GM18870 (cell line): Measurements from ENCODE around the gene ADAM19.
"Not testable (repeated sequence)": the region's sequence is repeated elsewhere in the genome, so short reads cannot be mapped to it uniquely, and the experiment has no call there.

ENCODE experiments used
- ATAC-seq: cut with Tn5 transposase; IDR thresholded peaks from one replicate; pipeline ENCODE4 v1.9.1; 2021; ENCODE audit warnings: moderate library complexity; ENCODE audit not compliant: unreplicated experiment

Gene ADAM19

DNA sequence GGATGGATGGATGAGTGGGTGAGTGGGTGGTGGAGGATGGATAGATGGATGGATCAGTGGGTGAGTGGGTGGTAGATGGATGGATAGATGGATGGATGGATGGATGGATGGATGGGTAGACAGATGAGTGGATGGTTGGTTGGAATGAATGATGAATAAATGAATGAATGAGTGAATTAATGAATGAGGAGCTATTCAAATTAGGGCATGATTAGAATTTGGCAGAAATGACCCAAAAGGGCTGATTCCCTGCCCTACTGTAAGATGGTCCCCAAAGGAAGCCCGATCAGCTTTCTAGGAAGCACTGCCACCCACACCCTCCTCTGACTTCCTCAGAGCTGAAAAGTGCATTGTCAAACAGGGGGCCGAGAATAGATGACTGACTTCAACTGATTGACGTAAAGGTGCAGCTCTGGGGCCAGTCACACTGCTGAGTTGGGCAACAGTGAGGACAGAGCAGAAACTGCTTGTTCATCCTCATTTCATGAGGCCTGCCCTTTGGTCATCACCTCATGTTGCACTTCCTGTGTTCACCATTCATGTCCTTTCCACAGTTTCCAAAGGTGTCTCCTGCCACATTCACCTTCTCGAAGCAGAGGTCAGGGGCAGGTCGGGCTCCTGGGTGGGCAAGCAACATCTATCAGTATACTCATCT lies 81.3 kb downstream of the ADAM19 start:
- ATAC-seq, result no peak

DNA sequence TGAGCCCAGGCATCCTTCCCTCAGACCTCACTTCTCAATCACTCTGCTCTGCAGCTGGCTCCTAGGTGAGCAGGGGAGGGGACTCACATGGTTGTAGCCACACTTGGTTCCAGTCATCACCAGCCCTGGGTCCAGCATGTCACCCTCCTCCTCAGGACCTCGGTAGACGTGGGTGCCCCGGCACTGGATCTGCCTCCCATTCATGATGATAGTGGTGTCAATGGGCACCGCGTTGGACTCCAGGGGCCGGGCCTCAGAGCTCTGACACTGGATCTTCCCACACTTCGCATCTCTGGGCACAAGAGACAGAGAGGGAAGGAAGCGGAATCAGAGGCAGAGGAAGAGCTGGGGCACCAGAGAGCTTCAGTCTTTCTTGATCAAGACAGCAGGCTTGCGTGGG lies 82.7 kb downstream of the ADAM19 start:
- no peak for ATAC-seq

DNA sequence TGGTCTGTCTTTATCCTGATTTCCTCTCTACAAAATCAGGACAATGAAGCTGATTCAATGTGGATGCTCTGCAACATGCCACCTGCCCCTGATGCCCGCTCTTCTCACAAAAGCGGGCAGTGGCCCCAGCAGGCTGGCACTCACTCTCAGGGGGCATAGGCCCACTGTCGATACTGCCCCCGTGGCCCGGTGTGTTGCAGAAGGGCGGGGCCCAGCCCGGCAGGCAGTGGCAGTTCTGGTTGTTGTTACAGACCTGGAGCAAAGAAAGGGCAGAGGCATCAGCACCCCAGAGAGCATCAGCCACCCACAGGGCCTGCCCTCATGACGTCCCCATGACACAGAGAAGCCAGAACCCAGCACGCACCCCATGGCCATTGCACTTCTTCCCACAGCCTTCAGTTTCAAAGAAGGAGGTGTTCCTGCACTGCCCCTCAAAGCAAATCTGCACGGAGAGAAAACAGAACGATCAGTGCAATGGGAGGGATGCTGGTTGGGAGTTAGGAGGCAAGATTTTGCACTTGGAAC lies 84.0 kb downstream of the ADAM19 start:
- ATAC-seq, result no peak

DNA sequence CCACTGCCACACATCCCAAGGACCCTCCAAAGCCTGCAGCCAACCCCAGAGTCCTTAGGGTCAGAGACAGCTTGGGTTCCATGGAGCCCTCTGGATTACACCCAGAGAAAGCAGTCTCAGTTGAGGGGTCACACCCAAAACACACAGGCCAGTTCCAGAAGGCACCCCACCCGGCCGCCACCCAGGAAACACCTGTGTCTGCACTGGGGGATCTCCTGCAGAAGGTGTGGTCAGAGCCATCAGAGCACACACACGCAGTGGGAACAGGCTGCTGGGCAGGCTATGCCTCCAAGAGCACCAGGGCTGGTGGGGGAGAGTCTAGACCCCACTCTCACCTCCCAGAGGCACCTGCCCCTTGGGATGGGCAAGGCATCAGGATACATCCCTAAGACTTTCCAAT lies 88.2 kb downstream of the ADAM19 start:
- no peak for ATAC-seq

DNA sequence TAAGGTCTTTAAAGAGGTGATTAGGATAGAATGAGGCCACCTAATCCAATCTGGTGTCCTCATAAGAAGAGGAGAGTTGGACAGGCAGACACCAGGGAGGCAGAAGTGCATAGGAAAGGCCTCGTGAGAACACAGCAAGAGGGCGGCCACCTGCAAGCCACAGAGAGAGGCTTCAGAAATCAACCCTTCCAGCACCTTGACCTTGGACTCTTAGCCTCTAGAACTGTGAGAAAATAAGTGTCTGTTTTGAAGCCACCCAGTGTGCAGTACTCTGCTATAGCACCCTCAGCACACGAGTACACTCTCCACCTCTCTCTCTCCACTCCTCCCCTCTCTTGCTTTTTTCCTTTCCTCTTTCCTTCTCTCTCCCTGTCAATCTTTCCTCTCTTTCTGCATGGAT lies 88.7 kb downstream of the ADAM19 start:
- ATAC-seq, result peak; percentile 48

DNA sequence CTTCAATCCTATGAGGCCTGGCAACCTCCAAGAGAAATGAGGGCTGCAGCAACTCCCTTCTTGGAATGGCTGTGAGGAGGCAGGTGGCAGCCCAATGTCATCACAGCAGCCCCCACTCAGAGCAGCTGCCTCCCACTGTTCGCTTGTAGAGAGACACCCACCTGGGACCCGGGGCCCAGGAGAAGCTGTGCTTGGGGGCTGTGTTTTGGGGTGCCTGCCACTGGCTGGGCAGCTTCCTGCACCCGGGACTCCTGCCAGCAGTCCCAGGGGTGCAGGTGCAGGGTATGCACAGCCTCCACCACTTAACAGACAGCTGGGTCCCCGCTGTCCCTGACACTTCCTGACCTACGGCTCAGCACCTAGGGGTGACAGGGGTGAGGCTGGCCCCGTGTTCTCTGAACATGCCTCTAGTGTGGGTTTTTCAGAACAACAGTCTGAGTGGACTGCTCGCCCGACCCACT lies 89.3 kb downstream of the ADAM19 start:
- no peak for ATAC-seq

DNA sequence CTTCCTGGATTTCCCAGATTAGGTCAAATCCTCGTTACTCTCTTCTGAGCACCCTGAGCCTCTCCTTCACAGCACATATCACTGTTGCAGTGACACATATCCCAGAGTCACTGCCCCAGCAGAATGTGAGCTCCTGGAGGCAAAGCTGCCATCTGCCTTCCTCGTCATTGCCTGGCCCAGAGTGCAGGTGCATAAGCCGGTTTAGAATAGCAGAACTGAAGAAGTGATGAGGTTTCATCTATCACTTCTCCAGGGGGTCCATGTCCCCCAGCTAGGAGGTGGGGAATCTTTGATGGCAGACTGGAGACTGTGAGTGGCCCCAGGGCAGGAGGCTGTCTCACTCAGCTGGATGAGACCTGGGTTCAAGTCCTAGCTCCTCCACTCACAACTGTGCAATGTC lies 89.8 kb downstream of the ADAM19 start:
- ATAC-seq, result no peak

- no peak for ATAC-seq
Observed at GRCh38 chr5:157485340-157485739, 90.2 kb downstream of the ADAM19 start.

- ATAC-seq, result no peak
Observed at GRCh38 chr5:157484768-157485167, 90.8 kb downstream of the ADAM19 start.

GRCh38 chr5:157482702-157483101 lies 92.9 kb downstream of the ADAM19 start:
- ATAC-seq, result not testable (repeated sequence)

- no peak for ATAC-seq
Observed at GRCh38 chr5:157481666-157482065, 93.9 kb downstream of the ADAM19 start.

GRCh38 chr5:157481265-157481664 lies 94.3 kb downstream of the ADAM19 start:
- ATAC-seq, result no peak

- ATAC-seq, result no peak
Observed at GRCh38 chr5:157479612-157480510, 95.7 kb downstream of the ADAM19 start.

DNA sequence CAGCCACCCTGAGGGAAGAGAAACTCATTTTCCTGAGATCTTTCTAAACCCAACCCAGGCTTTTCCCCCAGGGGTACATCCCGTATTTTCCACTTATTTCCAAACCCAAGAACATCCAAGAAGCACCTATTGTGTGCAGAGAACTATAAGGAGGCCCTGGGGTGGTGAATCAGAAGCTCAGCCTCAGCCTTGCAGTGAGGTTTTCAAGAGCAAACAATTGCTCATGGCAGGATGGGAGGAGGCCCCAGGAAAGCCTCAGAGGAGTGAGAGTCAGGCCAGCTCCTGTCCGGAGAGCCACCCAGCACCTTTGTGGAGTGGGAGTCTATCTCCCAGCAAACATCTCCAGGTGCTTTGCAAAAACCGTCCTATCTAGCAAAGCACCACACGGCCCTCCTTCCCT lies 96.4 kb downstream of the ADAM19 start:
- ATAC-seq, result no peak

GRCh38 chr5:157478726-157479125 lies 96.8 kb downstream of the ADAM19 start:
- no peak for ATAC-seq

- ATAC-seq, result no peak
Observed at GRCh38 chr5:157477814-157478494, 97.6 kb downstream of the ADAM19 start.

- ATAC-seq, result no peak
Observed at GRCh38 chr5:157476702-157477408, 98.7 kb downstream of the ADAM19 start.

- ATAC-seq, result no peak
Observed at GRCh38 chr5:157475432-157475831, 100.1 kb downstream of the ADAM19 start.

DNA sequence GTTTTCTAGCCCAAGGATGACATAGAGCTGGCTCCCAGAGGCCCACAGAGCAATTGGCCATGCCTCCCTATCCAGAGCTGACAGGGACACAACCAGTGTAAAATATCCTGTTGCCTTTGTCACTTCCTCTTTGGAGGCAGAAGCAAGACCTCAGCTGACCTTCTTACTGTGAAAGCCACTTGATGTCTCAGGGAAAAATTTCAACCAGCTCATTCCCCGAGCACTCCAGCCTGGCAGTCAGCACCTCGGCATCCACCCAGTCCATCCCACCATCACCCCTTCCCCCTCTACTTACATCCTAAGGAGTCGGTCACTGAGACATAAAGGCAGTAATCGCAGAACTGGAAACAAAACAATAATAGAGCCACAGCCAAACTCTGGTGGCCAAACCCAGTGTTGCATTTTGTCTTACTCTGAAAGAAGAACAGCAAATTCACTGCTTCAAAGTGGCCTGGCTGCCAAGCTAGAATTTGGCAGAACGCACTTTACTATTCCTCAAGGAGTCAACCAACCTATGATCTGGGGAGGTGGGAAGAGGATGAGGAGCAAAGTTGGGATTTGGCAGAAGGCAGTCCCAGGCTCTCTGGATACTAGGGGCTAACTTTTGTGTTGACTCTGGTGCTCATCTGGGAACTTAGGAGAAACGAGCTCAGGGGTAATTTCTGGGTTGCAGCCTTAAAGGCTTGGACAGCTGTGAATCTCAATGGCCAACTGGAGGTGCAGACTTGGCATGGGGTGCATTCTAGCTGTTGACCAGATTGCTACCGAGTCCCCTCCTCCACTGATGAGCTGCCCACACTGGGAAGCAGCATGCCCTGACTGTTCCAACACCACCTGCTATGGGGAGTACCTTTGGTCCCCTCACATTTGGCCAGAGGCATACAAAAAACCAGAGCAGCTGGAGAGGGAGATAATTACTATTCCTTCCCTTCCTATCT lies 101.9 kb downstream of the ADAM19 start:
- no peak for ATAC-seq

DNA sequence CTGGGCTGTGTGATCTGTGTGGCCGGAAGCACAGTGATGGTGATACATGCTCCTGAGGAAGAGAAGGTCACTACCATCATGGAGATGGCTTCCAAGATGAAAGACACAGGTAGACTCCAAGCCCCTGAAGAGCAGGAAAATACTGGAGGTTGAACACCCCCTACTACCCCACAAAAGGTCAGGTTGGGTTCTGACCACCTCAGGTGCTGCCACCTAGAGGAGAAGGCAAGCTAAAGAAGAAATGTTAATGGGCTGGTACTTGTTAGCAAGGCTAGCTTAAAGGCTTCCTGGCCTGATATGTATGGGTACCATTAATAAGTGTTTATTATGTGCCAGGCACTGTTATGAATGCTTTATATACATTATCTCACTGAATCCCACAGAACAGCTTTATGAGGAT lies 103.9 kb downstream of the ADAM19 start:
- ATAC-seq, result no peak
